K562 (cell line): ENCODE measurements around the gene SLC25A45. TPM values are rescaled to one million over a fixed set of nuclear protein-coding genes. Genes with fewer than 3 reads are reported as not detected.

Source experiments
- ARID3A ChIP-seq: IDR thresholded peaks from 2 replicates; pipeline ENCODE4 v1.6.1; 2012; ENCODE audit warnings: low read depth, low read length, improper control_type of control experiment, borderline replicate concordance
- C11orf30 ChIP-seq: fragments of 450-650 bp; IDR thresholded peaks from 2 replicates; pipeline ENCODE4 v1.6.1; 2016; ENCODE audit warnings: low read depth, mild to moderate bottlenecking
- CBX8 ChIP-seq: fragments of 200-600 bp; sonication (generic); IDR thresholded peaks from 2 replicates; pipeline ENCODE4 v1.6.1; 2012; ENCODE audit warnings: borderline replicate concordance, mixed run types, low read depth, mild to moderate bottlenecking, moderate library complexity, mixed read lengths, low read length, control low read depth, inconsistent platforms; ENCODE audit not compliant: poor library complexity, severe bottlenecking; ENCODE audit errors: extremely low read depth
- CREB1 ChIP-seq, 2 experiments: sonication (generic) in 1 of 2; formaldehyde crosslinking in 1 of 2; IDR thresholded peaks; 2 replicates each; pipeline versions ENCODE4 v1.6.1 to v1.8.0; 2012 to 2022; ENCODE audit warnings: inconsistent platforms in 1 of 2, mild to moderate bottlenecking in 1 of 2, missing genetic modification reagents in 1 of 2, moderate library complexity in 1 of 2
- DDX20 ChIP-seq: fragments of 450-650 bp; IDR thresholded peaks from 2 replicates; pipeline ENCODE4 v1.6.1; 2016; ENCODE audit warnings: missing genetic modification characterization, low read depth, mild to moderate bottlenecking, missing compliant biosample characterization, moderate library complexity
- LCOR ChIP-seq: sonication (generic); formaldehyde crosslinking; IDR thresholded peaks from 2 replicates; pipeline ENCODE4 v1.8.0; 2022; ENCODE audit warnings: mild to moderate bottlenecking, missing genetic modification reagents
- MED1 ChIP-seq: sonication (generic); formaldehyde crosslinking; IDR thresholded peaks from 2 replicates; pipeline ENCODE4 v1.8.1; 2023; ENCODE audit warnings: missing genetic modification reagents, borderline replicate concordance
- MYBL2 ChIP-seq, 2 experiments: fragments of 450-650 bp in 1 of 2; sonication (generic) in 1 of 2; formaldehyde crosslinking in 1 of 2; IDR thresholded peaks; 2 replicates each; pipeline versions ENCODE4 v1.6.1 to v1.8.1; 2017 to 2022; ENCODE audit warnings: borderline replicate concordance in 1 of 2, inconsistent platforms in 1 of 2, low read depth in 1 of 2, mild to moderate bottlenecking in 1 of 2, missing genetic modification reagents in 1 of 2, moderate library complexity in 1 of 2
- PTRF ChIP-seq: fragments of 450-650 bp; IDR thresholded peaks from 2 replicates; pipeline ENCODE4 v1.6.1; 2016; ENCODE audit warnings: mild to moderate bottlenecking, missing genetic modification characterization, missing compliant biosample characterization
- RFX1 ChIP-seq: fragments of 450-650 bp; IDR thresholded peaks from 2 replicates; pipeline ENCODE4 v1.6.1; 2016; ENCODE audit warnings: mild to moderate bottlenecking, moderate library complexity
- SMARCE1 ChIP-seq: fragments of 450-650 bp; IDR thresholded peaks from 2 replicates; pipeline ENCODE4 v1.7.1; 2016; ENCODE audit warnings: mild to moderate bottlenecking
- TRIM28 ChIP-seq: fragments of 450-650 bp; IDR thresholded peaks from 2 replicates; pipeline ENCODE4 v1.6.1; 2017
- ZBTB49 ChIP-seq: sonication (generic); formaldehyde crosslinking; IDR thresholded peaks from 2 replicates; pipeline ENCODE4 v1.8.0; 2022; ENCODE audit warnings: missing genetic modification reagents, mild to moderate bottlenecking, borderline replicate concordance
- ZFP36 ChIP-seq: fragments of 150-350 bp; IDR thresholded peaks from 2 replicates; pipeline ENCODE4 v1.6.1; 2018; ENCODE audit warnings: low read length, low read depth; ENCODE audit not compliant: partially characterized antibody
- ZNF696 ChIP-seq: fragments of 250-450 bp; sonication (Bioruptor Pico); conservative IDR thresholded peaks from 2 replicates; pipeline ENCODE4 v1.4.0; 2020; ENCODE audit warnings: mild to moderate bottlenecking, moderate library complexity
- polyA plus RNA-seq, 8 experiments: library from polyadenylated mRNA; depleted of rRNA in 4 of 8; stranded (reverse) in 5 of 8; unstranded in 3 of 8; fragments of >200 nt; fragmentation: Nextera tagmentation in 2 of 8; fragmentation: Illumina TruSeq in 1 of 8; extraction: Ambion mirVana in 2 of 8; extraction: Trizol in 1 of 8; gene quantifications; 2 replicates each; pipeline versions ENCODE4 v1.2.1 to v1.2.3, GENCODE V29; 2011 to 2014; ENCODE audit warnings: inconsistent platforms in 1 of 8, missing spikeins in 1 of 8
- total RNA-seq, 7 experiments: library from RNA; depleted of rRNA in 6 of 7; stranded (reverse); fragments of >200 nt in 6 of 7; fragmentation: Illumina TruSeq in 2 of 7; extraction: Trizol in 2 of 7; gene quantifications; 2 replicates each; pipeline versions ENCODE4 v1.2.1 to v1.2.3, GENCODE V29; 2011 to 2021; ENCODE audit warnings: low replicate concordance in 1 of 7

Gene SLC25A45
- total and polyA plus RNA-seq, 9 of the 15 experiments (the other 6 are each of a cell fraction or from before 2014, with no cell fraction given) = 0.15 to 2.3 (median 0.68) TPM

- TF ChIP-seq MYBL2 (IDR thresholded peaks at IDR 0.05; ENCODE audit: low read depth) (no peak), MYBL2 (CRISPR knock-in tag; IDR thresholded peaks at IDR 0.05; ENCODE audit: borderline replicate concordance) (no peak), PTRF (tag) (no peak), ARID3A (peak; percentile 31; the same call in 1 of the 2 replicates), CREB1 (IDR thresholded peaks at IDR 0.05) (no peak), CREB1 (CRISPR knock-in tag; IDR thresholded peaks at IDR 0.05) (no peak; the same call in 1 of the 2 replicates), LCOR (peak; percentile 85), MED1 (no peak), DDX20 (tag) (0 out of 2 replicates have a peak, but pooled peaks have one; percentile 35), SMARCE1 (peak; percentile 43), ZFP36 (no peak), TRIM28 (no peak), C11orf30 (no peak), RFX1 (no peak), CBX8 (no peak), ZNF696 (CRISPR knock-in tag) (0 out of 2 replicates have a peak, but pooled peaks have one; percentile 7), ZBTB49 (CRISPR knock-in tag) (no peak)
These were observed 43.8 kb upstream of the SLC25A45 start (continued) for GRCh38 chr11:65425971-65426838.
